Right lobe of liver (tissue), 6 donors: ENCODE results near the gene CCNF. TPM values are rescaled to one million over a fixed set of nuclear protein-coding genes. Genes with fewer than 3 reads are reported as not detected.

Experiments used
- ATAC-seq, 4 donors: fragments of 200-7000 bp; cut with Tn5 transposase; one replicate each; pipeline ENCODE4 v1.9.1; 2020; ENCODE audit warnings: mild to moderate bottlenecking in 4 of 4, moderate library complexity in 4 of 4
- DNase-seq, 3 donors: peaks; one replicate each; pipeline ENCODE4 v3.0.0-alpha.2; 2020
- H3K27ac ChIP-seq, 3 donors: fragments of 200-600 bp; one replicate each; pipeline ENCODE4 v1.8.0; 2022
- H3K27me3 ChIP-seq, 2 donors: fragments of 200-600 bp; one replicate each; pipeline ENCODE4 v1.8.0; 2022
- H3K36me3 ChIP-seq, 4 donors: fragments of 200-600 bp; sonication (generic) in 1 of 4; one replicate each; pipeline versions ENCODE4 v1.5.1 to v1.8.0; 2017 to 2022; ENCODE audit warnings: control low read depth in 1 of 4
- H3K4me1 ChIP-seq, 4 donors: fragments of 200-600 bp; sonication (generic) in 1 of 4; one replicate each; pipeline versions ENCODE4 v1.5.1 to v1.8.0; 2017 to 2022; ENCODE audit warnings: control low read depth in 1 of 4
- H3K4me3 ChIP-seq, 3 donors: fragments of 200-600 bp; one replicate each; pipeline ENCODE4 v1.8.0; 2022
- H3K9me3 ChIP-seq, 4 donors: fragments of 200-600 bp; sonication (generic) in 1 of 4; one replicate each; pipeline versions ENCODE4 v1.5.1 to v1.8.0; 2017 to 2022; ENCODE audit warnings: control low read depth in 1 of 4
- POLR2A ChIP-seq: fragments of 450-650 bp; IDR thresholded peaks from one replicate; pipeline ENCODE4 v1.6.1; 2017; ENCODE audit warnings: antibody characterized with exemption, mild to moderate bottlenecking
- WGBS: methylation state at CpG from one replicate; pipeline ENCODE4 v1.1.6; 2018; ENCODE audit warnings: low coverage, low lambda C conversion rate; ENCODE audit not compliant: insufficient coverage; ENCODE audit errors: missing lambda C conversion rate; 5-methylcytosine and 5-hydroxymethylcytosine counted together
- intact Hi-C, 2 donors: fragments of 100-400 bp; cut with DNase I; formaldehyde crosslinking; loops; one replicate each; pipeline versions ENCODE4 v1.11.2 to v1.14.1; 2022
- microRNA-seq, 2 donors: library from miRNA; unstranded; fragments of <30 nt; microRNA quantifications; one replicate each; pipeline ENCODE4, GENCODE V29; 2019 to 2020
- small RNA-seq, 2 experiments: library from RNA; depleted of rRNA; stranded (forward); fragments of <200 nt; gene quantifications; one replicate each; pipeline ENCODE3, GENCODE V24; 2016
- total RNA-seq, 6 experiments: library from RNA; depleted of rRNA in 2 of 6; stranded (reverse); fragments of >200 nt in 2 of 6; fragmentation: NEBNext Ultra II Directional in 3 of 6; extraction: Animal tissue kit (Norgen Biotek cat#: 25700) in 3 of 6; gene quantifications; one replicate each; pipeline versions ENCODE4 v1.1.0 to v1.2.4, GENCODE V29; 2016 to 2023
- TF ChIP-seq, protein P1 (sequence below), 4 donors: fragments of 200-600 bp in 3 of 4; fragments of 450-650 bp in 1 of 4; IDR thresholded peaks; one replicate each; pipeline versions ENCODE4 v1.5.1 to v1.8.0; 2016 to 2022; ENCODE audit warnings: antibody characterized with exemption in 4 of 4, mild to moderate bottlenecking in 2 of 4
- donor health status: DM: no; HTN: yes; CAD: no.
- donor health status: DM: no; HTN: no; CAD: no.
- donor health status: DM: no; HTN: no; CAD: no.
- donor health status: DM: no; HTN: yes; CAD: no.
- donor health status: DM: no; HTN: yes; CAD: no.

The CCNF gene
- total RNA-seq, 6 experiments from 2014 or later = 1.3 to 2.7 (median 1.7) TPM

DNA sequence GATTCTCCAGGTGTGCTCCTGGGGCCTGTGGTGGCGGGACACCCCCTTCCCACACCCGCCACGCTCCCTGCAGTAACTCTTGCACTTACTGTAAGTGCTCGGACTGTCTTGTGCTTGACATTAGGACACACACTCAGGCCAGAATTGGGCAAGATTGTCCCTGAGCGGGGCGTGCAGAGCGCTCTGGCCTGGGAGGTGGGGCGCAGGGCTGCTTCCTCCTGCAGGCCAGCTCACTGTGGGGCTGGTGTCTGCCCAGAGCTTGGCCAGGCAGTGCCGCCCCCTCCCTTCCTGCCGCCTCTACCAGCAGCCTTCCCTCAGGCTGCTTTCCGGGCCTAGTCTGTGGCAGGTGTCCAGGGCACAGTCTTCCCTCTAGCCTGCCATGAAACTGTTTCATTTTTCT is 78.4 kb downstream of the CCNF start:
- H3K36me3 ChIP-seq = no peaks in the 10 kb centered on the region
- peak in 2 of 3 donors; percentile 59 to 76 for DNase-seq
- no peaks in the 10 kb centered on the region for H3K9me3 ChIP-seq
- intact Hi-C loops = loop anchor here (10.0 kb wide), 1 partner anchor 313 kb away; the partner anchor contains the start of gene CASKIN1 (in 2 of the 2)
- no peak overlapping the region for H3K4me3 ChIP-seq
- 61% methylated on average over 5 of the region's 11 CpGs for WGBS
- H3K27ac ChIP-seq = peak overlapping the region in 2 of 3 donors; percentile 57 to 63
- TF ChIP-seq POLR2A = peak; percentile 6
- TF ChIP-seq, protein P1, sequence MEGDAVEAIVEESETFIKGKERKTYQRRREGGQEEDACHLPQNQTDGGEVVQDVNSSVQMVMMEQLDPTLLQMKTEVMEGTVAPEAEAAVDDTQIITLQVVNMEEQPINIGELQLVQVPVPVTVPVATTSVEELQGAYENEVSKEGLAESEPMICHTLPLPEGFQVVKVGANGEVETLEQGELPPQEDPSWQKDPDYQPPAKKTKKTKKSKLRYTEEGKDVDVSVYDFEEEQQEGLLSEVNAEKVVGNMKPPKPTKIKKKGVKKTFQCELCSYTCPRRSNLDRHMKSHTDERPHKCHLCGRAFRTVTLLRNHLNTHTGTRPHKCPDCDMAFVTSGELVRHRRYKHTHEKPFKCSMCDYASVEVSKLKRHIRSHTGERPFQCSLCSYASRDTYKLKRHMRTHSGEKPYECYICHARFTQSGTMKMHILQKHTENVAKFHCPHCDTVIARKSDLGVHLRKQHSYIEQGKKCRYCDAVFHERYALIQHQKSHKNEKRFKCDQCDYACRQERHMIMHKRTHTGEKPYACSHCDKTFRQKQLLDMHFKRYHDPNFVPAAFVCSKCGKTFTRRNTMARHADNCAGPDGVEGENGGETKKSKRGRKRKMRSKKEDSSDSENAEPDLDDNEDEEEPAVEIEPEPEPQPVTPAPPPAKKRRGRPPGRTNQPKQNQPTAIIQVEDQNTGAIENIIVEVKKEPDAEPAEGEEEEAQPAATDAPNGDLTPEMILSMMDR (IDR thresholded peaks at IDR 0.05) = no peak
- H3K4me1 ChIP-seq = peaks cover 0 to 14% (median 5%) of the 10 kb centered on the region in 4 donors
- peak; percentile 51 to 76 (median 60) for ATAC-seq
- H3K27me3 ChIP-seq = no peaks in the 10 kb centered on the region

Small RNAs within 50 kb of the gene (microRNA-seq; reads per million reads assigned to microRNA genes)
- gene MIR6767 = 0 reads per million in 2 donors
- 0 reads per million in 2 donors for gene MIR6768

Small RNAs within 50 kb of the gene (small RNA-seq; reads per million reads assigned to genes)
- 0 reads per million in 2 experiments for gene MIR6768

Other genes starting within 250 kb of the CCNF start
- not detected for gene CASKIN1, start 232.8 kb upstream of the CCNF start, total RNA-seq
- 10 to 100 TPM; 13.1 to 51.0 (median 17.5) TPM for gene MLST8, start 224.0 kb upstream of the CCNF start, total RNA-seq
- 1 to 10 TPM in 4 of 6 experiments, under 1 TPM in 2; 0.74 to 3.7 (median 2.0) TPM for gene BRICD5, start 218.6 kb upstream of the CCNF start, total RNA-seq
- 10 to 100 TPM in 1 of 6 experiments, 1 to 10 TPM in 5; 3.8 to 14.2 (median 6.9) TPM for gene PGP, start 214.6 kb upstream of the CCNF start, total RNA-seq
- 10 to 100 TPM in 4 of 6 experiments, 1 to 10 TPM in 2; 8.9 to 11.3 (median 10.4) TPM for gene E4F1, start 205.9 kb upstream of the CCNF start, total RNA-seq
- 1 to 10 TPM in 1 of 6 experiments, under 1 TPM in 4, not detected in 1; 0.31 to 1.1 (median 0.40) TPM for gene DNASE1L2, start 193.0 kb upstream of the CCNF start, total RNA-seq
- gene ECI1, start 177.9 kb upstream of the CCNF start, total RNA-seq = 100 to 1,000 TPM in 2 of 6 experiments, 10 to 100 TPM in 4; 68.1 to 150 (median 85.5) TPM
- 10 to 100 TPM; 29.0 to 61.9 (median 38.9) TPM for gene RNPS1, start 161.3 kb upstream of the CCNF start, total RNA-seq
- gene ABCA3, start 88.7 kb upstream of the CCNF start, total RNA-seq = 1 to 10 TPM; 1.2 to 2.9 (median 2.1) TPM
- gene TEDC2, start 30.7 kb downstream of the CCNF start, total RNA-seq = 1 to 10 TPM in 3 of 6 experiments, under 1 TPM in 3; 0.35 to 2.8 (median 0.87) TPM
- 1 to 10 TPM in 4 of 6 experiments, under 1 TPM in 2; 0.39 to 2.1 (median 1.2) TPM for gene NTN3, start 41.9 kb downstream of the CCNF start, total RNA-seq
- gene TBC1D24, start 45.7 kb downstream of the CCNF start, total RNA-seq = 10 to 100 TPM; 14.9 to 22.7 (median 17.5) TPM
- 100 to 1,000 TPM in 1 of 6 experiments, 10 to 100 TPM in 5; 71.5 to 100 (median 79.4) TPM for gene ATP6V0C, start 84.5 kb downstream of the CCNF start, total RNA-seq
- 10 to 100 TPM; 12.3 to 24.9 (median 21.4) TPM for gene AMDHD2, start 90.9 kb downstream of the CCNF start, total RNA-seq
- gene CEMP1, start 102.0 kb downstream of the CCNF start, total RNA-seq = under 1 TPM in 2 of 6 experiments, not detected in 4; 0.22 to 0.29 TPM
- gene PDPK1, start 108.6 kb downstream of the CCNF start, total RNA-seq = 10 to 100 TPM; 20.7 to 28.3 (median 24.5) TPM